ENCODE results near the gene HIC1. TPM values are rescaled to one million over a fixed set of nuclear protein-coding genes. Genes with fewer than 3 reads are reported as not detected.

Gene HIC1
- total RNA-seq, 1 experiment from 2014 or later: 0.31 TPM

DNA sequence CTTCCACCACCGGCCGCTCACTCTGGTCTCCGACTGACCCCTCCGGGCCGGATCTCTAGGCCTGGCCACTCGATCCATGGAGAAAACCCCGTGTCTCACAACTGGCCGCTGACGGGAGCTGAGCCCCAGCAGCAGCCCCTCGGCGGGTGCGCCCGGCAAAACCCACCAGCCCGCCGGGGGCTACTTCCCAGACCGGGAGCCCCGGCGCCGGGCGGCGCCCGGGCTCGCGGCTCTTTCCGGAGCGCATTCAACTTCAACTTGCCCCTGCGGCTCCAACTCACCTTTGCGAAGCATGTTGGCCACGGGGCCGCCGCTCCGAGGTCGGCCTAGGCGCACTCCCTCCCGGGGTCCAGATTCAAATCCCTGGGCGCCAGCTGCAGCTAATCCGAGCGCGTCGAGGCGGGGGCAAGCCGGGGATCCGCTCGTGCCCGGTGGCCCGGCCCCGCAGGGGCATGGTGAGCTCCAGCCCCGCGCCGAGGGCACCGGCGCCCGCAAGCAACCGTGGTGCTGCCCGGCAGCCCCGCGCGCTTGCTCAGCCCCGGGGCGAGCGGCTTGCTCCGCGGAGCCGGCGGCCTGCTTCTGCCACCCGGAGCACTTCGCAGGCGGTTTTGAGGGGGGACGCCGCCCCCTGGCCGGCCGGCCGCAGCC, 30.2 kb upstream of the HIC1 start:
- no peak for DNase-seq (ENCODE audit: low spot score)

DNA sequence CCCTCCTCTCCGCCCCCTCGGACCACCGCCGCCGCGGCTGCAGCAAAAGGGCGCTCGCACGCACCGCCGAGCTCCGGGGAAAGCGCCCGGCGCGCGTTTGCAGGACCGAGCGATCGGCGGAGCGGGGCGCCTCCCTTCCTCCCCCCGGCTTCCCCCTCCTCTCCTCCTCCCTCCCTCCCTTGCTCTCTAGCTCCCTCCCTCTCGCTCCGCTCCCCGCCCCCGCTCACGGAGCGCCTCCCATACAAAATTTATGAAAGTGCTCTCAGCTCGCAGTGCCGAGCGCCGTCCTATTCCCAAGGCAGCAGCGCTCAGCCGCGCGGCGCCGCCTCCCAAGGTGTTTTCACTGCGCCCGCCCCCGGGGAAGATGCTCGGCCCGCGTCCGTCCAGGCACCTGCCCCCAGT, 29.7 kb upstream of the HIC1 start, which contains the start of gene RTN4RL1:
Gene RTN4RL1 (minus strand): TSS at position 115 of the 402 bp plus-strand sequence. CDS start 469 bp downstream, outside the sequence.
- DNase-seq (ENCODE audit: low spot score): no peak

DNA sequence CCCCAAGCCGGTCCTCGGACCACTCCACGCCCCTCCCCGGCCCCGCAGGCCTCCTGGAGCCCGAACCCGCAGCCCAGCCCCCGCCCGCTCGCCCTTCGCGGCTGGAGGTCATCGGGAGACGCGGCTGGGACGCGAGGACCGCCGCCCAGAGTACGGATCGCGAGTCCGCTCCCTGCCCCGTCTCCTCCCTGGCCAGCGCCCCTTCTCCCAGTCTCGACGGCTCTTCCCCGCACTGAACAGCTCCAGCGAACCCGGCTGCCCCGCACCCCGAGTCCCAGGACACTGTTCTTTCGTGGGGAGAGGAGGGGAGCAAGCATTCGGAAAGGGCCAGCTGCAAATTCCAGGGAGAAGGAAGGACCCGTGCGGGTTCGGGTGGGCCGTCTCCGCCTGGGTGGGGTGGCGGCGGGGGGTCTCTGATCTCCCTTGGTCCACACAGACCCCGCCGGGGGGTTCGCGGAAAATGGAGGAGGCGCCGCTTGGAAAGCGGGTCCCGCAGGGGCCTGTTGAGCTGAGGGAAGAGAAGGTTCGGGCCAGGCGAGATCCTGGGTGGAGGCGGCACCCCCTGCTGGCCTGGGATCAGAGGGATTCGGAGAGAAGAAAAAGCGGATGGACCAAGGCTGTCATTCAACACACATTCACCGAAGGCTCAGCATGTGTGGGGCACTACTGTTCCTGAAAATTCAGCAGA, 29.1 kb upstream of the HIC1 start:
- DNase-seq (ENCODE audit: low spot score): peak; percentile 45

DNA sequence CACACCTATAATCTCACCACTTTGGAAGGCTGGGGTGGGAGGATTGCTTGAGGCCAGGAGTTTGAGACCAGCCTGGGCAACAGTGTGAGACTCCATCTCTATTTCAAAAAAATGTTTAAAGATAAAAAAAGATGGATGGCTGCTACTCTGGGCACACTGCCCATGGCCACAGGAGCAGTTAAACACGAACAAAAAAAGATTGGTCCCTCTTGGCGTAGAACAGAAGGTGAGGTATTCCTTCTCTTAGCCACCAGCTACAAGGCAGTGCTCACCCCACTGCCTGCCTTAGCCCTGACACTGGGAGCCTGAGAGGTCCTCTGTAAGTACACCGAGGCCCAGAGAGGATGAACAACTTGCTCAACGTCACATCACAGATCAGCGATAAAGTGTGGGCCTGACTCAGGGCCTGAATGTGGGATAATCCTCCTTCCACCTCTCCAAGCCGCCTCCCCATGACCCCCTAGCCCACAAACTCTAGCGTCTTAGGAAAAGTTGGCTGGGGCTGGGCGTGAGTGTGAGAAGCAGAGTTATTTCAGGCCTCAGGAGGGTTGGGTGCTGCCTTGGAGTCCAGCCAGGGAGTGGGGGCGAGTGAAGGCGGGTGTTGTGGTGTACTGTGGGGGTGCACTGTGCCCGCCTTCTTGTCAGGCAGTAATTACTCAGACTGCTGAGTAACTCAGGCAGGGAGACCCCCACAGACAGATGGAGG, 27.2 kb upstream of the HIC1 start:
- DNase-seq (ENCODE audit: low spot score): no peak

DNA sequence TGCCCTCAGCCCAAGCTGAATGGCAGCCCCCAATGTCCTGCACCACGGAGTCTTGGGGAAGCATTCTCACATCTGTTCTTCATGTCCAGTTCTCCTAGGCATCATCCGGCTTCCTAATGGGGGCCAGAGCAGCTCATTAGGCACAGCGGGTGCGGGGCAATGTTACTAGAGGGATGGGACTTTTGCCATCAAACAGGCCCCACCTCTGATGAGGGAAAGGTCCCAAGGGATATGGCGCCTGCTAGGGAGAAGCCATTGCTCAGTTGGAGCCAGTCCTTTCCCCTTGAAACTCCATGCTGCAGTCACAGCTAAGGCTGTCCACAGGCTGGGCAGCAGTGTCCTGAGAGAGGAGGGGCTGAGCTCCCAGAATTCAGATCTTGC, 26.7 kb upstream of the HIC1 start:
- no peak for DNase-seq (ENCODE audit: low spot score)

DNA sequence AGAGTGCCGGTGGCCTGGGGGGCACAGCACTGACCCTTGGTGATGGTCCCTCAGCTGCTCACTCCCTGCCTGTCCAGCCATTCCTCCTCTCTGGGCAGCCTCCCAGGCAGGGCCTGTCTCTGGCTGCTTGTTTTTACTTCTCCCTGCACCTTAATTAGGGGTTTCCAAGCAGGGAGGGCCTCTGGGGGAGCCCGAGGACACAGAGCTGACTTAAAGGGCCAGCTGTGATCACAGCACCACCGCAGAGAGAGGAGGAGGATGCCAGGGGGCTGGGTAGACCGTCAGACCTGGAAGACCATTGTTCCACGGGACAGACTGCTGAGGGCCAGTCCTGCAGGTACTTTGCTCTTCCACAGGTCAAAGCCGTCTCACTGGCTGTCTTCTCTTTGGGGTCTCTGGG, 26.2 kb upstream of the HIC1 start:
- no peak for DNase-seq (ENCODE audit: low spot score)

DNA sequence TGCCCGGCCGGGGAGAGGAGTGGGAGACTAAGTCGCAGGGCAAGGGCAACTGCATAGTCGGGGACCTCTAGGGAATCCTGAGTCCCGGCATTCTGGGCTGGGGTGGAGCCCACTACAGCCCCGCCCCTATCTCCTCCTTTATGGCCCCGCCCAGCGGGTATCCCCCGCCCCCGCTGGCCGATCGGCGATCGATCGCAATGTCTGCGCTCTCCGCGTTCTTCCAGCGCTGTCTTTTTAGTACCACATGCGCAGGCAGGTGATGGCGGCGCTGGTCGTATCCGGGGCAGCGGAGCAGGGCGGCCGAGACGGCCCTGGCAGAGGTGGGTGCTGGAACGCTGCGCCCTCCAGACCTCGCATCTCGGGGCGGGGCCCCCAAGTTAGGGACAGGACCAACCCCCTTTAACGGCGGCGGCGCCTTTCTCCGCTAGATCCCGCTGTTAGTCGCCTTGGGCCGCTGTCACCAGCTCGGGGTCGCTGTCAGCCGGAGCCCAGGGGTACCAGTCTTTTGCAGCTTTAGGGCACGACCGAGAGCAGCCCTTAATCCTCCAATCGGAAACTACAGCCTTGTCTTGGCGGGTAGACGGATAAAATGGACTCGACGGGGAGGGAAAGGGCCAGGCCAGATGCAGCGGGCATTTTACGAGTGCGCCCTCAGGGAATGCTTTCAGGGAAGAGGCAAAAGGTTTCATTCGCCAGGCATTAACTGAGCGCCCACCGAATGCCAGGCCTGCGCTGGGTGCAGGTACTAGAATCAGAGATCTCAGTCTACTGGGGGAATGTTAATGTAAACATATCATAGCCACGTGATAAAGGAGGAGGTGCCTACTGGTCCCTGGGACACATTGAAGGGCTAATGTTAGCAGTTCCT, 24.8 kb upstream of the HIC1 start, which contains the start of gene DPH1:
Gene DPH1 (plus strand): TSS at position 243 of the 868 bp plus-strand sequence. CDS start 17 bp downstream, at position 260.
- DNase-seq (ENCODE audit: low spot score): peak; percentile 83

DNA sequence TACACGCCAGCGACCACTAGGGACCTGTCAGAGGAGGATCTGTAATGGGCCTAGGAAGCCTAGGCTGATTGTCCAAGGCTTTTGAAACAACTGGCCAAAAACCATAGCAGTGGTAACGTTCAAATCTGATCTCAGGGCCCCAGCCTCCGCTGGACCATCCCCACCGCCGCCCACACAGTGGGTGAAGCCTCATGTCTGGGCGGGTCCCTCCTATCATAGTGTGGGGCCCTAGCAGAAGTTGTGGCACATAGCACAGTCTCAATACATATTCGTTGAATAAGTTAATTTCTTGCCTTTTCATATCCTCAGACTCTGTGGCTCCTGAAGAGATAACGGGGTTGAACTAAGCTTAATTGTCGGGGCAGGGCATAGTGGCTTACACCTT, 24.1 kb upstream of the HIC1 start:
- DNase-seq (ENCODE audit: low spot score): no peak

DNA sequence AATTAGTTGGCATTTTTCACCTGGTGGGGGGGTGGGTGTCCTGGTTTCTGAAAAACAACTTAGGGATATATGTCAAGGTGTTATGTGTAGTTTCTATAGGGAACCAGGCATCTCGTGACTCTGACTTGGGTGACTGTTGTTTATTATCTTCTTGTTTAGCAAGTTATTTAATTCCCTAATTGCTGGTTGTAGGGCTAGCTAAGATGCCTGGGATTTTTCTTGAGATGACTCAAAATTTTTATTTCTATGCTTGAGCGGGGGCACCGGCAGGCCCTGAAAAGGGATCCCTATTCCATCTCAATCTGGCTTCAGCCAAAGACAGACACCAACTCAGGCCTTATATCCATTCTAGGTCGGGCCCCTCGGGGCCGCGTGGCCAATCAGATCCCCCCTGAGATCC, 21.8 kb upstream of the HIC1 start:
- DNase-seq (ENCODE audit: low spot score): no peak

DNA sequence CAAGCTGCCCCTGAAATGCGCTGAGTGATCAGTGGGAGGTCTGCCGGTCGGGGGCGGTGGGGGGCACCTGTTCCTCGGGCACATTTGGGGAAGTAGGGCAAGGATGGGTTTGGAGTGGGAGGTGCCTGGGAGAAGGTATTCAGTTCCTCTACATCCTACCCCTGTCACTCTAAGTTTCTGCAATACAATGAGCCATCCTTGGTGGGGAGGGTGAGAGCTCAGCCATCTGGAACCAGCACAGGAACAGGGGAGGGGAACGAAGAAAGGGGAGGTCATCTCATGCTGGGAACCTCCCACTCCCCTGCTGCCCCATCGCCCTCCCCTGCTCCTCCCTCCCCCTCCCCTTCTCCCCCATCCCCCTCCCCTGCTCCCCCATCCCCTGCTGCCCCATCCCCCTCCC, 20.7 kb upstream of the HIC1 start:
- no peak for DNase-seq (ENCODE audit: low spot score)

DNA sequence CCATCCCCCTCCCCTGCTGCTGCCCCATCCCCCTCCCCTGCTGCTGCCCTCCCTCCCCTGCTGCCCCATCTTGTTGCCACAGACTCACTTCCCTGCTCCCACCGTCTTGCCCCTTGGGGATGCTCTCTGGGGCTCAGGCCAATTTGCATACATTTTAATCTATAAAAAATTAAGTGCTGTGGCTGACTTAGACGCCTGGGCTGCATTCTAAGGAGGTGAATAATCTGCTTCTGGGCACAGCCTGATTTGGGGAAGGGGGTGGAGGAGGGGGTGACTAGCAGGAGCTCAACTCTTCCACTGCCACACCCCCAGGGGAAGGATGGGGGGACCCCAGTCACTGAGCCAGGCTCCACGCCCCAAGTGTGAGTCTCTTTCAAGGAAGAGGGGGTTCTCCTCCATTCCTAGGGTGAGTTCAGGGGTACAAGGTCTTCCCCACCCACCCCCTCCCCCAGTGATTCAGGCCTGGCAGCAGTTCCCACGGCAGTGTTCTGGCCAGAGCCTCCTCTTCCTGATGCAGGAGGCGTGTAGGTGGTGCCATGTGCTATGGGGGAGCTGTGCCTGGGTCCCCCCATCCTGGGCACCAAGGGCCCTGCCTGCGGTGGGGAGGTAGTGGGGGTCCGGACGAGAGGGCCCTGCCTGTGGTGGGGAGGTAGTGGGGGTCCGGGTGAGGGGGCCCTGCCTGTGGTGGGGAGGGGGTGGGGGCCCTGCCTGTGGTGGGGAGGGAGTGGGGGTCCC, 19.9 kb upstream of the HIC1 start:
- no peak for DNase-seq (ENCODE audit: low spot score)

DNA sequence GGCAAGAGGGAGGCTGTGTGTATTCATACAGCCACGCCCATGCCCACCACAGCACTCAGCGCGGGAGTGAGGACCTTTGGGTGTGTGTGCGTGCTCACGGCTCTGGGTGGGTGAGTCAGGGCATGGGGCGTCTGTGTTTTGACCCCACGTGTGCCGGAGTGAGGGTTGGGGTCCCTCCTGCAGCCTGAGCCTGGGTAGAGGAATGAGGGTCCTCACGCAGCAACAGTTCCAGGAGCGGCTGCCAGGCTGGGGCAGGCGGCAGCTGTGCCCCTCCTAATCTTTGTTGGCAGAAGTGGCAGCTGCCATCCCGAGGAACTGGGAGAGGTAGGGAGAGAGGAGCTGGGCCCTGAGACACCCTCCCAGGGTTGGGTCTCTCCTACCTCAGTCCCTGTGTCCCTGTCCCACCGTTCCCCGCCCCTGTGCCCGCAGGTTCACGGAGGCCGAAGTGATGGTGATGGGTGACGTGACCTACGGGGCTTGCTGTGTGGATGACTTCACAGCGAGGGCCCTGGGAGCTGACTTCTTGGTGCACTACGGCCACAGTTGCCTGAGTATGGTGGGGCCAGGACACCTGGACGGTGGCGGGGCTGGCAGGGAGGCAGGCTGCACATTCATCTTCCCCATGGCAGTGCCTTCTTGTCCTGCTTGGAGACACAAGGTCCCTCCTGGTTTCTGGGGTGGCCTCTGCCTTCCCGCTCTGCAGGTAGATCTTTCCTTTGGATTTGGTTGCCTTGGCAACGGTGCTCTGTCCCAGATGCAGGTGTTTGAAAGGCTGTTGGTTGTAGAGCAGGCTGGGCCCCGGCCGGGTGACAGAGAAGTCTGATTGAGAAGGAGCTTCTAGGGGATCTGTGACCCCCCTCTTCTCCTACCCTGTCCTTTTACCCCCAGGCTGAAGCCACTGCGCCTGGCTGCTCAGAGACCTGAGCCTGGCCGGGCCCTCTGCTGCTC, 19.1 kb upstream of the HIC1 start:
- DNase-seq (ENCODE audit: low spot score): no peak

DNA sequence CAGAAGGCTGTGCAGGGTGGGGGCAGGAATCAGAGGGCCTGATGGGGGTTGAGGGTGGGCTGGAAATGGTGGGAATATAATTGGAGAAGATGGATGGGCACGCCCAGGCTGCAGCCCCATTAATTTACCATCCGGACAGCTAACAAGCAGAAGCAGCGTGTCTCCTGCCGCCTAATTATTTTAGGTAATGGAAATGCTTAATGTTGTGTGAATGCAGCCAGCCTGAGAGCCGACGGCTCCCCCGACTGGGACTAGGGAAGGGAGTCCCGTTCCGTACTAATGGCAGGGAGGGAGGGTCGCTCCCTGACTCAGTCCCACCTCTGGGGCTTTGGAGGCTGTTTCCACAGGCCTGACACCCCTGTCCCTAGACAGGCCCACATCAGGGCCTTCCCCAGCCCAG, 17.7 kb upstream of the HIC1 start:
- DNase-seq (ENCODE audit: low spot score): no peak

DNA sequence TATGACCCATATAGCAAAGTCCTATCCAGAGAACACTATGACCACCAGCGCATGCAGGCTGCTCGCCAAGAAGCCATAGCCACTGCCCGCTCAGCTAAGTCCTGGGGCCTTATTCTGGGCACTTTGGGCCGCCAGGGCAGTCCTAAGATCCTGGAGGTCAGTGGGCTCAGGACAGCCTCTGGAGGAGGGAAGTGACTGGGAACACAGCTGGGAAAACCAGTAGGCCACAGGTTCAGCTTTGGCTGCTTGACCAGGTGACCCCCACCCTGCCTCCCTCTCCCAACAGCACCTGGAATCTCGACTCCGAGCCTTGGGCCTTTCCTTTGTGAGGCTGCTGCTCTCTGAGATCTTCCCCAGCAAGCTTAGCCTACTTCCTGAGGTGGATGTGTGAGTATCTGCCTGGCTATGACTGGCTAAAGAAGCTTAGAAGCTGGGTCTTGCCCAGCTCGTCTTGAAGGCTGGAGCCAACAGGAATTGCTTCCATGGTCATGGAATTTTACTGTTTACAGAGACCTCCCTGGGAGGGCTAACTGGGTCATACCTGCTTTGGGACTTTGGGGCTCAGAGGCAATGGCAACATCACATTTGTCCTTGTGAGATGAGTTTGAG, 14.6 kb upstream of the HIC1 start:
- no peak for DNase-seq (ENCODE audit: low spot score)

DNA sequence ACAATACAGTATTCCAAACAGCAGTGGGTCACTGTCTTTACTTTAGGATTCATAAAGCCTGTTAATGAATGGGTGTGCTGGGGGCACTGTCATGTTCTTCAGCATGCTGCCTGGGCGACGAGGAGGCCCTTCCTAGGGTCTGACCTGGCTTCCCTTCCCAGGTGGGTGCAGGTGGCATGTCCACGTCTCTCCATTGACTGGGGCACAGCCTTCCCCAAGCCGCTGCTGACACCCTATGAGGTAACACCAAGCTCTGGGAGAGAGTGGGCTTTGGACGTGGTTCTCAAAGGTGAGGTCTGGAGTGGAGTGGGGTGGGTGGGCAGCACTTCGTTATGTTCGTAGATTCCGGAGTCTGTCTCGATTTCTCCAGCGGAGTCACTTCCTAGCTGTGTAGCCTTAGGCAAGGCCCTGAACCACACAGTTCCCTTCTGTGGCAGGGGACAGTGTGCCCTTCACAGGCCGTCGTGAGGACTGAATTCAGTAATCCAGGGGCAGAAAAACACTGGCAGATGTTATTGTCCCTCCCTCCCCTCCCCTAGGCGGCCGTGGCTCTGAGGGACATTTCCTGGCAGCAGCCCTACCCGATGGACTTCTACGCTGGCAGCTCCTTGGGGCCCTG, 13.9 kb upstream of the HIC1 start:
- DNase-seq (ENCODE audit: low spot score): no peak

DNA sequence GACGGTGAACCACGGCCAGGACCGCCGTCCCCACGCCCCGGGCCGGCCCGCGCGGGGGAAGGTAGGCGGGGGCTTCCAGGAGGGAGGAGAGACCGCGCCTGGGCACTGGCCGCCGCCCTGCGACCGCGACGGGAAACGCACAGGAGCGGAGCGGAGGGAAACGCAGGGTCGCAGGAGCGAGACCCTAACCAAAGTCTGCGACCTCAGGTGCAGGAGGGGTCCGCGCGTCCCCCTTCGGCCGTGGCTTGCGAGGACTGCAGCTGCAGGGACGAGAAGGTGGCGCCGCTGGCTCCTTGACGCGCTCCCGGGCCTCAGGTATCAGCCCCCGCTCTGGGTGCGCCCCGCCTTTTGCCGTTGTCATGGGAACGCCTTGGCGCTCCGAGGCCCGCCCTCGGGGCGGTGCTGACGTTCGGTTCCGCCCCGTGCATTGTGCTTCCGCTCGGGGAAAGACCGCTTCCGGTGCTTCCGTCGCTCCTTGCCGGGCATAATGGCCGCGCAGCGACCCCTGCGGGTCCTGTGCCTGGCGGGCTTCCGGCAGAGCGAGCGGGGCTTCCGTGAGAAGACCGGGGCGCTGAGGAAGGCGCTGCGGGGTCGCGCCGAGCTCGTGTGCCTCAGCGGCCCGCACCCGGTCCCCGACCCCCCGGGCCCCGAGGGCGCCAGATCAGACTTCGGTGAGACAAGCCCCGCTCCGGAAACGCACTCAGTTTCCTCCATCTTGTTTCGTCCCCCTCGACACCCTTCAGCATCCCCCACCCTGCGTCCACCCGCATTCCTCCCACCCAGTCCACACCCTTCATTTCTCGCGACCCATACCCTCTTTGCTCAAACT, 13.1 kb upstream of the HIC1 start, which contains the start of gene OVCA2:
Gene OVCA2 (plus strand): TSS at position 462 of the 829 bp plus-strand sequence. CDS start 26 bp downstream, at position 488.
- peak; percentile 92 for DNase-seq (ENCODE audit: low spot score)

DNA sequence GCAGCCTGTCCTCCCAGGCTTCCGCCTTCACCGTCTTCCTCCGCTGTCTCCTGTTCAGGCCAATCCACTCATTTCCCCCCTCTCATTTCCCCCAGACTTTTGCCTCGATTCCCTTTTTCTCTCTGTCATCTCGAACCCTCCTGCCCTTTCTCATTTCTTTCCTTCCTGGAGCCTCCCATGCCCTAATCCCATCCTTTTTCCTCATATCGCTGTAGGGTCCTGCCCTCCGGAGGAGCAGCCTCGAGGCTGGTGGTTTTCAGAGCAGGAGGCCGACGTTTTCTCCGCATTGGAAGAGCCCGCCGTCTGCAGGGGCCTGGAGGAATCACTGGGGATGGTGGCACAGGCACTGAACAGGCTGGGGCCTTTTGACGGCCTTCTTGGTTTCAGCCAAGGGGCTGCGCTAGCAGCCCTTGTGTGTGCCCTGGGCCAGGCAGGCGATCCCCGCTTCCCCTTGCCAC, 12.5 kb upstream of the HIC1 start:
- DNase-seq (ENCODE audit: low spot score): no peak

DNA sequence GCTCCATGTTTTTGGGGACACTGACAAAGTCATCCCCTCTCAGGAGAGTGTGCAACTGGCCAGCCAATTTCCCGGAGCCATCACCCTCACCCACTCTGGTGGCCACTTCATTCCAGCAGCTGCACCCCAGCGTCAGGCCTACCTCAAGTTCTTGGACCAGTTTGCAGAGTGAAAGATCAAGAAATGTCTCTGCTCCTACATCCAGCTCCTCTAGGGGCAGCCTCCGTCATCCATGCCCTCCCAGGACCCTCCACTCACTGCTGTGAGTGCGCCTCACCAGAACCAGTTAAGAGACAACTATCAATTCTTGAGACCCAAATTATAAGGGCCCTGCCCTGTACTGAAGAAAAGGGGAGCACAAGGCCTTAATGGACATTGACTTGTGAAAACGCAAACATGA, 12.0 kb upstream of the HIC1 start:
- DNase-seq (ENCODE audit: low spot score): no peak

Measured in HT-29 (cell line).